Measurements from ENCODE around the gene RPS6KA2.
"Not testable (repeated sequence)": the region's sequence is repeated elsewhere in the genome, so short reads cannot be mapped to it uniquely, and the experiment has no call there.

The RPS6KA2 gene

DNA sequence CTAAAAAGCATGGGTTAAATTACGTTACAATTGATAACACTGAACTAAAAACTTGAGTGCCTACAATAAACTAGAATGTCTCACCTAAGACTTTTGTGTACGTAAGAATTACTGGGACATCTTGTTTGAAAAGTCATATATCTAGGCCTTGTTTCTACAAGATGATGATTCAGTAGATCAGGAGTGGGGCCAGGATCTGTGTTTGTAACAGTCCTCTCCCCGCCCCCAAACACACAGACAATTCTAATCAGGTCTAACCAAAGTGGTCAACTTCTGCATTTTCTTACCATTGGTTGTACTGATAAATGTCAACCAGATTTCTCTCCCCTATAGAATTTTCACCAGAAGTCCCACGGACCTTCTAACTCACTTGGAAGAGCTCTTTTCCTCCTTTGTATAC lies 97.5 kb downstream of the RPS6KA2 start:
- no peak for DNase-seq (ENCODE audit: low spot score)

DNA sequence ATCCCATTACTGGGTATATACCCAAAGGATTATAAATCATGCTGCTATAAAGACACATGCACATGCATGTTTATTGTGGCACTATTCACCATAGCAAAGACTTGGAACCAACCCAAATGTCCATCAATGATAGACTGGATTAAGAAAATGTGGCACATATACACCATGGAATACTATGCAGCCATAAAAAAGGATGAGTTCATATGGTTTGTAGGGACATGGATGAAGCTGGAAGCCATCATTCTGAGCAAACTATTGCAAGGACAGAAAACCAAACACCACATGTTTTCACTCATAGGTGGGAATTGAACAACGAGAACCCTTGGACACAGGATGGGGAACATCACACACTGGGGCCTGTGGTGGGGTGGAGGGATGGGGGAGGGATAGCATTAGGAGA lies 98.0 kb downstream of the RPS6KA2 start:
- DNase-seq (ENCODE audit: low spot score): not testable (repeated sequence)

DNA sequence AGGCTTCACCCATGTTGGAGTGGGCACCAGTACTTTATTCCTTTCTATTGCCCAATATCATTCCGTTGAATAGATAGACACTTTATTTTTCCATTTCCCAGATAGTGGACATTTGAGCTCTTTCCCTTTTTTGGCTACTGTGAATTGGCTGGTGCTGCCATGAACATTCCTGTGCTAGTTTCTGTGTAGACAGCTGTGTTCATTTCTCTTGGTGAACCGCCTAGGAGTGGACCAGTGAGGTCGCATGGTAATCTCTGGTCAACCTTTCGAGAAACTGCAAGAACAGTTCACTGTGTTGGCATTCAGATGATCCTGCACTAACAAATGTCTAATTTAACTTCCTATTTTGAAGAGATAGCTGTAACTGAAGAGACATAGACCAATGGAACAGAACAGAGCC lies 99.2 kb downstream of the RPS6KA2 start:
- DNase-seq (ENCODE audit: low spot score): no peak

DNA sequence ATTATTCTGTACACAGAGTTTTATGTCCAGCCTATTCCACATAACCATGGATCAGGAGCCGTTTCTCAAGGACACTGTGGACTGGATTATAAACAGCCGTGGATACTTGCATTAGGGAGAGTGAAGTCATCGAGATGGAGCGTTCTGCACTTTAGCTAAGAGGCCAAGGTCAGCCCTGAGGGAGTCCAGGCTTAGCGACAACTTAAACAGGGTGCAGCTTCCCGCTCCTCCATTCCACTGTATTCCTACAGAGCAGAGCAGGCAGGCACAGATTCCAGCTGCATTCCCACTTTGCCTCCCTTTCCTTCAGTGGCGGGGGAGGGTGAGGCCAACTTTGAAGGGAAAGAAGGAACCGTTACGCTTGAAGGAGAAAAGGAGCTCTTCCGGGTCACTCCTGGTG lies 100.1 kb downstream of the RPS6KA2 start:
- no peak for DNase-seq (ENCODE audit: low spot score)

DNA sequence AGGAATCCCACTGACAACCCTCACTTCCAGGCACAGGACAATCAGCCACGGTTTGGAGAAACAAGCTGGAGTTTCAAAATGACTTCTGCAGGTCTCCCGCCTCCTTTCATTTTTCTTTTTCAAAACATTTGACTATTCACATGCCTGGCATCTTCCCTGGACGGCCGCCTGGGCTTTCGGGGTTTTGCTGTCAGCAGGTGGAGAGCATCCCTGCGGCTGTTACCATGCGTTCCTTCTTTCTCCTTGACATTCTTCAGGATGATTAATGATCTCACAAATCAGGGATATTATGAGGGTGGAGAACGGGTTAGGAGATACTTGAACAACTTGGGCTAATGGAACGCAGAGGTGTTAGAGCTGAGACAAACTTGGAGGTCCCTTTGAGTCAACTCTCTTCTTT lies 101.5 kb downstream of the RPS6KA2 start:
- no peak for DNase-seq (ENCODE audit: low spot score)

DNA sequence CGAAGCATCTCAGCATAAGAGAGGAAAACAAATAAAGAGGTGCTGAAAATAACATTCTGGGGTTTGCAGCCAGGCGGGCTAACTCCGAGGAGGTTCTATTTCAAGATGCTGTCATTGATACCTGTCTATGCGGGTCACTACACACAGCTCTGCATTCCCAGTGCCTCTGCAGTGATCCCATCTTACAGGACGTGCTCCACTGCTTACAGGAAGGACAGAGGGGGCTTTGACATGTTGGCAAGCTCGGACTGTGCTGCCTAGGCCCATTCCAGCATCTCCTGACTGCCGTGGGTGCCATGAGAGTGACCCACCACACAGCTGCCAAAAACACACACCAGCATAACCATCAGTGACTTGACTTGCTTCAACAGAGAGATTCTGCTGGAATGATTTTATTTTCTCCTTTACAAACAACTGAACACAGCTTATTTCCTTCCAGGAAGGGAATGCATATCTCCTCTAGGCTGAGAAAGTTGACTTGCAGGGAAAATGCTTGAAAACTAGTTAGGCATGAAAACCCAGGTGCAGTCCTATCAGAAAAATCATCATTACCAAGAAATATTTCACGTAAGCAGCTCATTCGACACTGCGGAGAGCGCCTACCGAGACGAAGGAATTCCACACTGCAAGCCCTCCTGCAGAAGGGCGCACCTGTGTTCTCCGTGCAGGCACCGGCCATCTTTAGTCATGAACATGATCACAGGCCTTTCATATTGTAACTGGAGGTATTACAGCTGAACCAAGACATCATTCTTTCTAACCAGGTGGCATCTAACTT lies 103.1 kb downstream of the RPS6KA2 start:
- no peak for DNase-seq (ENCODE audit: low spot score)

DNA sequence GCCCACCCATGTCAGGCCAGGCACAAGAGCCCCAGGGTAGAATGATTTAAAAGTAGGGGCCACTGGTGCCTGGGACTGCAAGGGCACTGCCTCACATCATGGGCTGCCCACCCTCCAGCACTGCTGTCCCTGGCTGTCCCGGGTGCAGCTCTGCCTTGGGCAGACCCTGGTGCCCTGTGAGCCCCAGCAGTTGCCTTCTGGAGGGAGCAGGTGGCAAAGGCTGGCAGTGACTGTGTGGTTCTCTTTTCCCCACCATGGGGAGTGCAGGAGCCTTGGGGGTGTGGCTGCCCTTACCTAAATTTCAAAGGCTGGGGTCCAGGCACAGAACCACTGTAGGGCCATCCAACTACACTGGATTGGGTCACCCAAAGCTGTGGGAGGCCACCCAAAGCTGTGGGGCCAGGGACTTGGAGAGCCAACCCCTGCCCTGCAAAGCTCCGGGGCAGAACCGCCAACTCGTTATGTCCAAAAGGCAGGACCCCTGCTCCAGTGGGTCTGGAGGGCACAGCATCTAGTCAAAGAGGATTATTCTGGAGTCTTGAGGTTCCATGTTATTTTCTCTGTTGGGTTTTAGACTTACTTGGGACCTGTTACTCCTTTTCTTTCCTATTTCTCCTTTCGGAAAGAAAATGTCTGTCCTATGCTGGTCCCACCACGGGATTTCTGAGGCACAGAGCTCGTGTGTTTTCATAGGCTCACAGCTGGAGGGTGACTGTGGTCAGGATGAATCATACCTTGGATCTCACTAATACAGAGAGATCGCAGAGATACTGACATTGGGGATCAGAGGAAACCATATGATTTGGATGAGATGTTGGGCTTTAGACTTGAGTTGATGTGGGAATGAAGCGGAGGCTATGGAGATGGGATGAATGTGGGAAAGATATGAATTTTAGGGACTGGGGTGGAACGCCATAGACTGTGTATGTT lies 105.9 kb downstream of the RPS6KA2 start:
- no peak for DNase-seq (ENCODE audit: low spot score)

DNA sequence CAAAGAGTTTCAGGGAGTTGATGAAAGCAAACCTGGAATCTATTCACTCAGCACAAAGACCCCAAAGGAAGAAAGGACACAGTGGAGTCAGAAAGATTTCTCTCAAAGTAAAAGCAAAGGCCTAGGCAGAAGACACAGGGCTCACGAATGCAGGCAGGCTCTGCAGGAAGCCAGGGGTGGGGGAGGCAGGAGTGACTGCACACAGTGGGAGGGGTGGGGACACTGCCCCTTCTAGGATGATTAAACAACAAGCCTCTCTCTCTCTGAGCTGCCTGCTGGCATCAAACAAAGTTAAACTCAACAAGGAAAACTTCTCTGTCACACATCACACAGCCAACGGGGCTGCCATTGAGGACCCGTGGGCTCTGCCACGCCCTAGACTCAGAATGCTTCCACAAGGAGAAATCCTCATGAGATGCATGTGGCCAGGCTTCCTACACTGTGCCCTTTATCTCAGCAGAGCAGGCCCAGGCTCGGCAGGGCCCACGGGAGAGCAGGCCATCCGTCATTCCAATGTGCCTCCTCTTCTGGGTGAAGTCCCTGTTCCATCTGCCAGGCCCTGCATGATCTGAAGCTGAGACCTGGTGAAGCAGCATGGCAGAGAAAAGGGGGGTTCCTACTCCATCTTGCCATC lies 110.7 kb downstream of the RPS6KA2 start:
- no peak for DNase-seq (ENCODE audit: low spot score)

DNA sequence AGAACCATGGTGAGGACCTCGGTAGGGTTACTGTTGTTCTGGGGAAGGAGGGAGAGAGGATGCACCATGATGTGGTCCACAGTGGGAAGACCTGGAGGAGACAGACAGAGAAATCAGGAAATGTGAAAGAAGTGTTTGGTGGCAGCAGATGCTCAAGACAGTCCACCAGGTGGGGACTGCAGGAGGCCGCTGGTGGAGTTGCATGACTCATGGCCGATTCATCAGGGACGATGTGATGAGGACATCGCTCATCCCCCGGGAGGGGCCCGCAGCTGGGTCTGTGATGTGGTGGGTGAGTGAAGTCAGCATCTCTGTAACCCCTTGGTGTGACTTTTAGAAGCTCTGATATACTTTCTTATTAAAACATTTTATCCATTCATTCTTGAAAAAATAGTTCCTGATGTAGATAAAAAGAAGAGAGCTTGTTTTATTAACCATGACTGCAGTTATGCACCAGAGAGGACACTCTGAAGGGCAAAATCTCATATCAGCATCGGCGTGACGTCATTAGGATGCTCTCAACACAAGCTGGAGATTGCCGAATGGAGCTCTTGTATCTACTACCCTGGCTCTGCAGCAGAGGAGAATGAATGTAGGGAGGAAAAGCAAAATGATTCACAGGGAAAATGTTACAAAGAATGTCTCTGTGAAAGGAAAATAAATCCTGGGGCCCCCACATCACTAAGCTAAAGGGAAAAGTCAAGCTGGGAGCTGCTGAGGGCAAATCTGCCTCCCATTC lies 111.8 kb downstream of the RPS6KA2 start:
- DNase-seq (ENCODE audit: low spot score): peak; percentile 13

DNA sequence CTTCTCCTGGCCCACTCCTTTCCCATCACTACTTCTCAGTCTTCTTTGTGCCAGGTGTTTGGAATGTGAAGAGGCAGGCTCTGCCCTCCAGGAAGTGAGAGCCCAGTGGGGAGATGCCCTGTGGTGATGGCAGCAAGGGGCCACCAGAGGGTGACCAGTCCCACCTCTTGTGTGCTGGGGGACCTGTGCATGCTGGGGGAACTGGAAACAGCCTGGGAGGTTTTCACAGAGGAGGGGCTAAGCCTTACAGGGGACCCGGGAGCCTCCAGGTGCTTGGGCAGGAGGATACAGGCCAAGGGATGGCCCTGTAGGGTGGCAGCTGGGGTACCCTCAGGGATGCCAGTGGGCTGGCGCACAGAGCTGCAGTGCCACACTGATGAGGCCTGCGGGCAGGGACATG lies 112.9 kb downstream of the RPS6KA2 start:
- no peak for DNase-seq (ENCODE audit: low spot score)

DNA sequence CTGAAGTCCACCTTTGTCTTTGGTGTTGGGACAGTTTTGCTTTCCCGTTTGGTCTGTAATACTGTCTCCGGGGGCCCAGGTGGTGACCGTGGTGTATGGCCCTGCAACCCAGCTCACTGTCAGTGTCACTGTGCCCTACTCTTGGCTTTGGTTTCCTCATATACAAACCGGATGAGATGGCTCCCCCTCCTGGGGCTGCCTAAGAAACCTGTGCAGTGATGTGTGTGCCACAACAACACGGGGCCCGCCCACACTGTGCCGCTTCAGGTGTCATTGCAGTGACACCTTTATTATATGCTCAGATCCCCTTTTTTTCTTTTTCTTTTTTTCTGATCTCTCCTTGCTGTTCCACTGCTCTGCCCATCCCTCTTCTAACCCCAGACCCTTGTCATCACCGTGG lies 114.5 kb downstream of the RPS6KA2 start:
- peak; percentile 50 for DNase-seq (ENCODE audit: low spot score)

DNA sequence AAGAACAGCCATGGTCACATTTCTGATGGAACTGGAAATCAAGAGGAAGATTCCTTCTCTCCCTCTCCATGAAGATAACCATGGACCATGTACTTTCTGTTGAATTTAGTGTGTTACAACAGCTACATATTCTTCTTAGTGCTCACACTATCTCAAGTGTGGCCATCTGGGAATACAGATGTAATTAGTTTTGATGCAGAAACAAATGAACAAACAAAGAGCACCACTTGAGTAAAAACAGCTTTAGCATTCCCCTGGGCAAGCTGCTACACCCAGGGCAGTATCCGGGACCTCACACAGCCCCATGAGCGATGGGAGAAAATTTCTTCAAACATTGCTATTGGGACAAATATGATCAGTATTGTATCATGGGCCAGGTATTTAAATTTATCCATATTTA lies 115.7 kb downstream of the RPS6KA2 start:
- no peak for DNase-seq (ENCODE audit: low spot score)

DNA sequence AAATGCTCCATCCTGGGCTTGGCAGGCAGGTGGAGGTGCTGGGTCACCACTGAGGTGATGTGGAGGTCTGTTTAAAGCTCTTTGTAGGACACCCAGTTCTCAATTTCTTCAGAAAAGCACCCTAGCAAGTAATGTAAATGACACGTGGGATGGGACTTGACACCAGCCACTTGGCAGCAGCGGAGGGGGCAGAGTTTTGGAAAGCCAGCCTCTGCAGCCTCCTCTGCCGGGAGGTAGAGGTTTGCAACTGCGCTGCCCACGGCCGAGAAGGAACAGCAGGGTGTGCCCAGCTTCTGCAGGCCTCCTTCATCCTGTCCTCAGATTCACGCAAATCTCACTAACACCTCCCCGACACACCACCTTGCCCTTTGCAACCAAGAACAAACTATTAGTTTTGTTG lies 117.9 kb downstream of the RPS6KA2 start:
- DNase-seq (ENCODE audit: low spot score): no peak

DNA sequence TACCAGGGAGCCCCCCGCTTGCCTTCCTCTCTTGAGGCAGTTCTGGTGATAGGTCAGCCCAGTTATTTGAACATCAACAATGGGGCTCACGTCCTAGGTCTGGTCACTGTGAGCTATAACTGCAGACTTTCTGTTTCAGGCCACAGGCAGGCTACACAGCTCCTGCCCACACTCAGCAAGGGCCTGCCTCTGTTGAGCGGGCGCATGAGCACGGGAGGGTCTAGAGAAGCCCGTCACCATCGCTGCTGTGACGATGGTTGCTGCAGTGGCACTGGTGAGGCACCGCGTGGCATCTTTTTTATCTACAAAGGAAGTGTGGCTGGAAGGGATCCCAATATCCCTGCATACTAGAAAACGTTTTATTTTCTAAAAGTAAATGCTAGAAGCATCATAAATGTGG lies 118.3 kb downstream of the RPS6KA2 start:
- DNase-seq (ENCODE audit: low spot score): no peak

DNA sequence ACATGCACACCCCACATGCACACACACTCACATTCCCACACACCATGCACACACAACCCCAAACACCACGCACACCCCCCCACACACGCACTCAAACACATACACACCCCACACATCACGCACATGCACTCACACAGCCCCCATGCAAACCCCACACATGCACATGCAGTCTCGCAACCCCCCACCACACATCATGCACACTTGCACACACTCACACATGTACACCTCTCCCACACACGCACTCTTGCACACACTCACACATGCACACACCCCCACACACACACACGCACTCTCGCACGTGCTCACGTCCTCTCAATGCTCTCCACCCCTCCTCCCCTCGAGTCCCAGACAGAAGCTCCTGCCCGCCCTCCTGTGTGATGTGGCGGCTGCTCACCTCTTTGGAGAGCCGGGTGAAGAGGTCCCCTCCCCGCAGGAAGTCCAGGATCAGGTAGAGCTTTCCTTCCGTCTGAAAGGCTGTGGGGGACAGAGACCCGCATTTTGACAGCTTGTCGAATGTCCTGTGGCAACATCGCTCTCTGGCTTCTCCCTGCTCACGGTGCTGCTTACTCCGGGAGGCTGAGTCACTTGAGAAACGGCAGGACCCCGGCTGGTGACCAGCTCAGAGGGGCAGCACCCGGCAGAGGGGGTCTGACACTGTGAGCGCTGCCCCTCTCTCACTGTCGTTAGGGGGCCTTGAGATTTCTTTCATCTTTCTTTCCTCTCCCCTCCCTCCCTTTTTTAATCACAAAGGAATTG lies 119.1 kb downstream of the RPS6KA2 start:
- DNase-seq (ENCODE audit: low spot score): no peak

DNA sequence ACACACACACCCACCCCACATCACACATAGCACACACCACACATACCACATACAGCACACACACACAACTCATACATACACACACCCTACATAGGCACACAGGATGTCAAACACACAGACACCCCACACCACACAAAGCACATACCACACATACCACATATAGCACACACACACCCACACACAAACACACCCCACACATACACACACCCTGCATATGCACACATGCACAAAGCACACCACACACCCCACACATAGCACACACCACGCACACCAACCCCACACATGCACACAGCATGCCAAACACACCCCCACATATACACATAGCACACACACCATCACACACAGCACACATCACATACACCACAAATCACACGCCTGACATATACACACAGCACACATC lies 119.7 kb downstream of the RPS6KA2 start:
- DNase-seq (ENCODE audit: low spot score): no peak

DNA sequence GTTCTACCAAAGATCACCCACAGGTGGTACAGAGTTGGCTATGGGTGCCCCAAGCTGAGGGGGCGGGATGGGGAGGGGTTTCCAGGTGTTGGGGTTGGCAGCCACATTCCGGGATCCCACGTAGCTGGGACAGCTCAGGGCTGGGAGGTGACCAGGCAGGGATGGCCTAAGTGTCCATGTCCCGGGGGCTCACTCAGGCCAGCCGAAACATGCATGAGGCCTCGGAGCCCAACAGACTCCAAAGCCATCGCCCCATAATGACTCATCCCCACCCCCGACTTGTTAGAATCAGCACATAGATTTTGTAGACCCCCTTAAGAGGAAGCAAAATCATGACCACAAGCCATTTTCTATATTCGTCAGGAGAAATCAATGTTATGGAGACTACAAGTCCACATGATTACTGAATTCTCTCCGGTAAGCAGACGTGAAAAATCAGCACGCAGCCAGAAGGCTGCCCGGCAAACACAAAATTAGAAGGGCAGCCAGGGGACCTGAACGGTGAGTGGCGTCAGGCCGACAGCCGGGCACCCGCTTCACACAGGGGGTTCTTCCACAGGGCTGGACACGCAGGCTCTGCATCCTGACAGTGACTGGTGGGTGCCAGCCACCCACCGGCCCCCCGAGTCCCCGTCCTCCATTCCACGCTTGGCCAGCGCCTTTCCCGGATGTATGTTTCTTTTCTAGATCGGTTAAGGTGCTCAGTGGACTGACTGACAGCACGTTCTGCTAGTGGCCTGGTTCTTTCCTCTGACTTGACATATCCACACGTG lies 121.7 kb downstream of the RPS6KA2 start:
- no peak for DNase-seq (ENCODE audit: low spot score)

DNA sequence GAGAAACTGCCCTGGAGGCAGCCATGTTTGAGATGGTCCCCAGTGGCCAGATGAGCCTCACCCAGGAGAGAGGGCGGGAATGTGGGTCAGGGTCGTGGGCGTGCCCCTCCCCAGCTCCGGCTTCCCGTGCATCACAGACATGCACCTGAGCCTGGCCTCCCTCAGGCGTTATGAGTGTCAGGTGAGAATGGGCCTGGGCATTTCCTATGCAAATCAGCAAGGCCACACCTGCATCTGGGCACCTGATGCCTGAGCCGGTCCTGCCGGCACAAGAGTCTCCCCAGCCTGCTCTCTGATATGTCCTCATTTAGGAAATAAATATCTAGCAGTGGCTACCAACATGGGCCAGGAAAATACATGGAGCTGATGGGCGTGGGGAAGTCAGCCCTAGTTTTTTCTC lies 123.0 kb downstream of the RPS6KA2 start:
- DNase-seq (ENCODE audit: low spot score): no peak

DNA sequence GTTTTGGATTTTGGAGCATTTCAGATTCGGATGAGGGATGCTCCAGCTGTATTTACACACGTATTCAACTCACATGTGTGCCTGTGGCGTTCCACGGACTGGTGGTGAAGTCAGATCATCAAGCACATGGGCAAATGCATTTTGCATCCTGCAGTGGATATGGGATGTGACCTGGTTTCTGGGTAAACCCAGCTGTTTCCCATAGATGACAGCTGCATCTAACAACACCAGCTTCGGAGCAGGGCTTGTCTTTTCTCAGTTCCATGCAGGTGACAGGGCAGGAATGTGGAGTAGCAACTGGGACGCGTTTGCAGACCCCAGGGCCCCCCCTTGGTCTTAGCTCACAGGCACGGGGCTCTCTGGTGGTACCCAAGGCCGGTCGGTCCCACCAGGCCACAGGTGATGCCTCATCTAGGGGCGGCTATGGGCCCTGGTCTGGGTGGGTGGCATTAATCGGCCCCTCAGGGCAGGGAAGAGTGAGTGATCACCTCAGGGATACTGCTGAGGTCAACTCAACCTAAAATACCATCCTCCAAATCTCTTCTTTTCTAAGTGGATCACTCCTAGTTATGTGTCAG lies 123.8 kb downstream of the RPS6KA2 start:
- DNase-seq (ENCODE audit: low spot score): no peak

DNA sequence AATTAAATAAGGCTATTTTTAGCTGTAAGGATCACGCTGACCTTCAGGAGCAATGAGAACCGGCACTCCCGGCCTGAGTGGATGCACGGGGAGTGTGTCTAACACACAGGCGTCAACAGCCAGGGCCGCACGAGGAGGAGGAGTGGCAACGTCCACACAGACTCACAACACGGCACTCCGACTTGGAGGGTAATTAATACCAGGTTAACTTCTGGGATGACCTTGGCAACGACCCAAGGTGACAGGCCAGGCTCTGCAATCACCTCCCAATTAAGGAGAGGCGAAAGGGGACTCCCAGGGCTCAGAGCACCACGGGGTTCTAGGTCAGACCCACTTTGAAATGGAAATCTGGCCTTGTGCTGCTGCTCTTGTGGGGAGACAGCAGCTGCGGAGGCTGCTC lies 124.6 kb downstream of the RPS6KA2 start:
- DNase-seq (ENCODE audit: low spot score): no peak

Data from NAMALWA (cell line).